Panc1 (cell line): ENCODE data around the gene CCDC197. TPM values are rescaled to one million over a fixed set of nuclear protein-coding genes. Genes with fewer than 3 reads are reported as not detected.

Source experiments
- ATAC-seq: fragments of 200-7000 bp; cut with Tn5 transposase; 2 replicates; pipeline ENCODE4 v1.9.1; 2020; ENCODE audit warnings: mild to moderate bottlenecking, moderate library complexity
- BruUV-seq: library from RNA; stranded (reverse); fragments of 400-500 nt; replicated peaks from 2 replicates; lab custom pipeline; 2021; lab: Mats Ljungman, UMichigan
- CTCF ChIA-PET: fragments of 300-600 bp; sonication (Branson Sonifier 250); formaldehyde crosslinking; loops from one replicate; lab custom pipeline; 2022; ENCODE audit warnings: antibody characterized with exemption; lab: Charles Lee
- POLR2A ChIA-PET: fragments of 300-600 bp; sonication (Branson Sonifier 250); formaldehyde crosslinking; loops from one replicate; lab custom pipeline; 2022; ENCODE audit warnings: antibody characterized with exemption; lab: Charles Lee
- DNase-seq: peaks from one replicate; pipeline ENCODE4 v3.0.0-alpha.2; 2010; ENCODE audit warnings: low read depth, low spot score
- H3K27ac ChIP-seq: 2 replicates; pipeline ENCODE4 v1.5.1; 2011; ENCODE audit warnings: mild to moderate bottlenecking, low read length, inconsistent platforms
- H3K27me3 ChIP-seq: fragments of 200-500 bp; sonication (Bioruptor generic); 2 replicates; pipeline ENCODE4 v1.6.0; 2014; ENCODE audit warnings: low read length, inconsistent platforms; ENCODE audit not compliant: control insufficient read depth, insufficient read depth
- H3K36me3 ChIP-seq: fragments of 200-500 bp; sonication (Bioruptor generic); 2 replicates; pipeline ENCODE4 v1.5.1; 2014; ENCODE audit warnings: inconsistent platforms, mild to moderate bottlenecking, low read length, moderate library complexity; ENCODE audit not compliant: control insufficient read depth, insufficient read depth
- H3K4me1 ChIP-seq: 2 replicates; pipeline ENCODE4 v1.5.1; 2011; ENCODE audit warnings: inconsistent platforms, mild to moderate bottlenecking, low read length, moderate library complexity; ENCODE audit not compliant: control insufficient read depth, insufficient read depth
- H3K4me3 ChIP-seq, 2 experiments: 2 replicates each; pipeline ENCODE4 v1.5.1; 2011 to 2012; ENCODE audit warnings: low read depth in 2 of 2, low read length in 2 of 2, mild to moderate bottlenecking in 2 of 2, inconsistent platforms in 1 of 2, moderate library complexity in 1 of 2
- H3K9me3 ChIP-seq: fragments of 200-500 bp; sonication (Bioruptor generic); 2 replicates; pipeline ENCODE4 v1.5.1; 2014; ENCODE audit warnings: low read depth, mild to moderate bottlenecking, inconsistent platforms, low read length, moderate library complexity; ENCODE audit not compliant: control insufficient read depth, insufficient read depth
- CTCF ChIP-seq: fragments of 450-650 bp; IDR thresholded peaks from 2 replicates; pipeline ENCODE4 v1.5.1; 2017; ENCODE audit warnings: mild to moderate bottlenecking
- POLR2AphosphoS5 ChIP-seq: IDR thresholded peaks from 2 replicates; pipeline ENCODE4 v1.6.1; 2012; ENCODE audit warnings: mild to moderate bottlenecking, low read depth, low read length, moderate library complexity
- REST ChIP-seq, 2 experiments: IDR thresholded peaks; 2 replicates each; pipeline ENCODE4 v1.6.1; 2011 to 2012; ENCODE audit warnings: low read depth in 2 of 2, control low read depth in 1 of 2, low read length in 1 of 2, mild to moderate bottlenecking in 1 of 2, moderate library complexity in 1 of 2; ENCODE audit not compliant: insufficient read depth in 1 of 2
- SIN3A ChIP-seq: IDR thresholded peaks from 2 replicates; pipeline ENCODE4 v1.6.1; 2012; ENCODE audit warnings: low read depth, mild to moderate bottlenecking, low read length, moderate library complexity, borderline replicate concordance; ENCODE audit not compliant: insufficient read depth
- TCF7L2 ChIP-seq: IDR thresholded peaks from 2 replicates; pipeline ENCODE4 v1.6.1; 2011; ENCODE audit warnings: mild to moderate bottlenecking, low read depth, low read length, inconsistent platforms
- in situ Hi-C: cut with HindIII; loops from 2 replicates; pipeline ENCODE4 v1.10.0; 2016; ENCODE audit warnings: low sequenced_read_pairs, low pct_unique_long_range_greater_than_20kb
- intact Hi-C: fragments of 100-400 bp; cut with micrococcal nuclease; formaldehyde crosslinking; loops from one replicate; pipeline ENCODE4 v1.10.0; 2022; ENCODE audit not compliant: unreplicated experiment
- total RNA-seq: library from RNA; stranded (reverse); gene quantifications from one replicate; pipeline ENCODE4 v1.2.1, GENCODE V29; 2021; ENCODE audit not compliant: unreplicated experiment

Gene CCDC197
- total RNA-seq, 1 experiment from 2014 or later = not detected

GRCh38 chr14:94052199-94052598 lies 55.1 kb downstream of the CCDC197 start:
- in situ Hi-C loops = no loop called here
- H3K36me3 ChIP-seq = peaks cover 5% of the 10 kb centered on the region; the same call in 1 of the 2 replicates
- ChIA-PET POLR2A (no interaction called here), CTCF (no interaction called here)
- DNase-seq = no peak
- no peak overlapping the region for H3K27ac ChIP-seq
- H3K9me3 ChIP-seq = no peaks in the 10 kb centered on the region
- TF ChIP-seq SIN3A (no peak), CTCF (no peak), POLR2AphosphoS5 (no peak), REST (IDR thresholded peaks at IDR 0.05; ENCODE audit: insufficient read depth in 1 of 2, low read depth in 2 of 2, low read length in 1 of 2) (no peak)
- intact Hi-C loops = loop anchor here (5.0 kb wide), 1 partner anchor 85 kb away; no protein-coding TSS in a partner anchor
- H3K4me1 ChIP-seq = no peaks in the 10 kb centered on the region
- ATAC-seq = no peak
- no TSS peak for BruUV-seq
- H3K27me3 ChIP-seq = no peaks in the 10 kb centered on the region
- no peak overlapping the region for H3K4me3 ChIP-seq

GRCh38 chr14:94052662-94053061 lies 55.6 kb downstream of the CCDC197 start:
- intact Hi-C loops = loop anchor here (5.0 kb wide), 1 partner anchor 85 kb away; no protein-coding TSS in a partner anchor
- H3K27me3 ChIP-seq = no peaks in the 10 kb centered on the region
- no peak overlapping the region for H3K4me3 ChIP-seq
- TF ChIP-seq POLR2AphosphoS5 = no peak
- TF ChIP-seq TCF7L2 = no peak
- no peak for TF ChIP-seq REST (IDR thresholded peaks at IDR 0.05; ENCODE audit: insufficient read depth in 1 of 2, low read depth in 2 of 2, low read length in 1 of 2)
- no peak for TF ChIP-seq SIN3A
- TF ChIP-seq CTCF = no peak
- in situ Hi-C loops = no loop called here
- DNase-seq (no peak), ATAC-seq (no peak)
- H3K27ac ChIP-seq = no peak overlapping the region
- H3K4me1 ChIP-seq = no peaks in the 10 kb centered on the region
- ChIA-PET POLR2A (no interaction called here), CTCF (no interaction called here)
- no peaks in the 10 kb centered on the region for H3K9me3 ChIP-seq
- BruUV-seq = no TSS peak
- peaks cover 5% of the 10 kb centered on the region; the same call in 1 of the 2 replicates for H3K36me3 ChIP-seq
